HFFc6 (cell line): ENCODE data around the gene CCDC127. TPM values are rescaled to one million over a fixed set of nuclear protein-coding genes. Genes with fewer than 3 reads are reported as not detected.

Experiments used
- DNase-seq: peaks from one replicate; pipeline ENCODE4 v3.0.0-alpha.2; 2018
- H3K27ac Mint-ChIP-seq: 2 replicates; pipeline ENCODE4 v1.8.0; 2020; ENCODE audit warnings: mild to moderate bottlenecking, mixed read lengths
- H3K27me3 Mint-ChIP-seq: 2 replicates; pipeline ENCODE4 v1.8.0; 2021; ENCODE audit warnings: mild to moderate bottlenecking, moderate library complexity, mixed read lengths; ENCODE audit not compliant: insufficient read depth
- H3K36me3 Mint-ChIP-seq: 2 replicates; pipeline ENCODE4 v1.8.0; 2021; ENCODE audit warnings: low read depth, mixed read lengths
- H3K4me1 Mint-ChIP-seq: 2 replicates; pipeline ENCODE4 v1.8.0; 2020; ENCODE audit warnings: low read depth, mixed read lengths
- H3K4me3 Mint-ChIP-seq: 2 replicates; pipeline ENCODE4 v1.8.0; 2020; ENCODE audit warnings: mild to moderate bottlenecking, moderate library complexity, mixed read lengths
- H3K9me3 Mint-ChIP-seq: 2 replicates; pipeline ENCODE4 v1.8.0; 2020; ENCODE audit warnings: mild to moderate bottlenecking, mixed read lengths
- total RNA-seq, 6 experiments: library from RNA; stranded (reverse); fragmentation: NEBNext Ultra II Directional; extraction: Animal tissue kit (Norgen Biotek cat#: 25700); gene quantifications; 2 replicates in 1 of 6; 3 replicates in 5 of 6; pipeline ENCODE4 v1.2.3, GENCODE V29; 2021
- TF ChIP-seq, protein P1 (sequence below): fragments of 200-600 bp; sonication (generic); IDR thresholded peaks from 2 replicates; pipeline ENCODE4 v1.5.0; 2021; ENCODE audit warnings: antibody characterized with exemption, mild to moderate bottlenecking

Gene CCDC127
- total RNA-seq, 6 experiments from 2014 or later = 4.5 to 6.6 (median 6.2) TPM

- Mint-ChIP-seq H3K9me3 (no peaks in the 10 kb centered on the region), H3K36me3 (peaks cover 5% of the 10 kb centered on the region; the same call in 1 of the 2 replicates), H3K4me1 (peaks cover 48% of the 10 kb centered on the region), H3K27ac (peak overlapping the region; percentile 75), H3K4me3 (peak overlapping the region; percentile 56), H3K27me3 (peaks cover 3% of the 10 kb centered on the region; the same call in 1 of the 2 replicates)
- TF ChIP-seq, protein P1, sequence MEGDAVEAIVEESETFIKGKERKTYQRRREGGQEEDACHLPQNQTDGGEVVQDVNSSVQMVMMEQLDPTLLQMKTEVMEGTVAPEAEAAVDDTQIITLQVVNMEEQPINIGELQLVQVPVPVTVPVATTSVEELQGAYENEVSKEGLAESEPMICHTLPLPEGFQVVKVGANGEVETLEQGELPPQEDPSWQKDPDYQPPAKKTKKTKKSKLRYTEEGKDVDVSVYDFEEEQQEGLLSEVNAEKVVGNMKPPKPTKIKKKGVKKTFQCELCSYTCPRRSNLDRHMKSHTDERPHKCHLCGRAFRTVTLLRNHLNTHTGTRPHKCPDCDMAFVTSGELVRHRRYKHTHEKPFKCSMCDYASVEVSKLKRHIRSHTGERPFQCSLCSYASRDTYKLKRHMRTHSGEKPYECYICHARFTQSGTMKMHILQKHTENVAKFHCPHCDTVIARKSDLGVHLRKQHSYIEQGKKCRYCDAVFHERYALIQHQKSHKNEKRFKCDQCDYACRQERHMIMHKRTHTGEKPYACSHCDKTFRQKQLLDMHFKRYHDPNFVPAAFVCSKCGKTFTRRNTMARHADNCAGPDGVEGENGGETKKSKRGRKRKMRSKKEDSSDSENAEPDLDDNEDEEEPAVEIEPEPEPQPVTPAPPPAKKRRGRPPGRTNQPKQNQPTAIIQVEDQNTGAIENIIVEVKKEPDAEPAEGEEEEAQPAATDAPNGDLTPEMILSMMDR = no peak
- DNase-seq = peak; percentile 61
Observed at GRCh38 chr5:159448-160172, 58.3 kb downstream of the CCDC127 start.

DNA sequence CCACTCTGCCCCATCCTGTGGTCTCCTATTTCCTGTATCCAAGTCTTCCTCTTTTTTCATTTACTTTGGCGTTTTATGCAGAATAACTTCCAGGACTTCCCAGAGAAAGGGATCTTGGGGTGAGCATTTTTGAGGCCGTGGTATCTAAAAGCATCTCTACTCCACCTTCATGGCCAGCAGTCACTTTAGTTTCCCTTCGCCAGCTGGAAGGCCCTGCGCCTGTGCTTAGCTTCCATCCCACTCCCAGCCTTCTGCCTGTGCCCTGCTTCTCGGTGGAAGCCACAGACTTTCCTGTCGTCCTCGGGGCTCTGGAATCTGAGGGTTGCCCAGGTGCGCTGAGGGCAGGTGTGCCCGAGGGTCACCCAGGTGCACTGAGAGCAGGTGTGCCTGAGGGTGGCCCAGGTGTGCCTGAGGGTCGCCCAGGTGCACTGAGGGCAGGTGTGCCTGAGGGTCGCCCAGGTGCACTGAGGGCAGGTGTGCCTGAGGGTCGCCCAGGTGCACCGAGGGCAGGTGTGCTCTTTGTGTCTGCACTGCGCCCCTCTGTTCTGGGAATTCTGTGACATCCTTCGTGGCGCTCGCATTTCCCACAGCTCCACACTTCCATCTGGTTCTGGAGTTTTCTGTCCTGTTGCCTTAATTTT, 59.0 kb downstream of the CCDC127 start:
- DNase-seq = no peak
- H3K9me3 Mint-ChIP-seq = no peaks in the 10 kb centered on the region
- TF ChIP-seq, protein P1 = no peak

GRCh38 chr5:157801-158200, 60.2 kb downstream of the CCDC127 start:
- TF ChIP-seq, protein P1 = no peak
- Mint-ChIP-seq H3K4me3 (no peak overlapping the region), H3K36me3 (peaks cover 15% of the 10 kb centered on the region), H3K27me3 (peaks cover 7% of the 10 kb centered on the region), H3K4me1 (peaks cover 67% of the 10 kb centered on the region), H3K27ac (no peak overlapping the region), H3K9me3 (no peaks in the 10 kb centered on the region)
- DNase-seq = no peak

More for the DNA sequence above, 59.0 kb downstream of the CCDC127 start:
- Mint-ChIP-seq H3K27ac (peak overlapping the region; percentile 75), H3K4me3 (peak overlapping the region; percentile 56), H3K27me3 (peaks cover 7% of the 10 kb centered on the region), H3K4me1 (peaks cover 55% of the 10 kb centered on the region), H3K36me3 (peaks cover 10% of the 10 kb centered on the region; the same call in 1 of the 2 replicates)

DNA sequence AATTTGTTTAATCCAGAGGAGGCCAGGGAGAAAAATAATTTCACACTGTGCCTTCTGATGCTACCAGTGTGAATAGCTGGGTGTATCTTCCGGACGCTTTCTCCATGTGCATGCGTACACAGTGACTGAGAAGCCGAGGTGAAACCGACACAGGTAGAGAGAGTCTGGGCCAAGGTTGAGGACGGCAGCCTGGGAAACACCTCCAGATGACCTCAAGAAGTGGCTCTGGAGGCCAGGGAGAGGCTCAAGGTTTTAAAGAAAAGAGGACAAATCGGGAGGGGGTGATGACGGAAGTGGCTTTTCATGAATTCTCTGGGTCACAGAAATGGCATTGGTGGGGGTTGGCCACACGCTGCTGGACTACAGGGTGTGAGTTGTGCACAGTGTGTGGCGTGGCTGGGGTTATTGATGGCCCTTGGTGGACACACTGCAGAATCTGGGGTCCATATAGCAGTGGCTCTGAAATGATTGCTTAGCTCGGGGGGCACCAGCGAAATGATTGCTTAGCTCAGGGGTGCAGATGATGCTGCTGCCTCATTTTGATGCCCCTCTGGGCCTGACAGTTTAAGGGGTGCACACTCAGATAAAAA, 60.7 kb downstream of the CCDC127 start:
- TF ChIP-seq, protein P1 = no peak
- Mint-ChIP-seq H3K27ac (no peak overlapping the region), H3K9me3 (no peaks in the 10 kb centered on the region), H3K27me3 (peaks cover 7% of the 10 kb centered on the region), H3K4me3 (no peak overlapping the region), H3K4me1 (peaks cover 72% of the 10 kb centered on the region), H3K36me3 (peaks cover 20% of the 10 kb centered on the region)
- DNase-seq = no peak

- H3K4me3 Mint-ChIP-seq = no peak overlapping the region
- peaks cover 9% of the 10 kb centered on the region for H3K27me3 Mint-ChIP-seq
- peaks cover 77% of the 10 kb centered on the region for H3K4me1 Mint-ChIP-seq
- DNase-seq = no peak
- no peak overlapping the region for H3K27ac Mint-ChIP-seq
- H3K9me3 Mint-ChIP-seq = no peaks in the 10 kb centered on the region
- H3K36me3 Mint-ChIP-seq = peaks cover 25% of the 10 kb centered on the region
- TF ChIP-seq, protein P1 = no peak
Observed at GRCh38 chr5:156411-157072, 61.4 kb downstream of the CCDC127 start.
